ENCODE measurements around the gene TDO2. TPM values are rescaled to one million over a fixed set of nuclear protein-coding genes. Genes with fewer than 3 reads are reported as not detected.

TDO2 gene
- total RNA-seq, 4 donors from 2014 or later, result 3.7 TPM; not detected in 3

- H3K4me3 ChIP-seq, result no peak overlapping the region
- TF ChIP-seq, protein P1, sequence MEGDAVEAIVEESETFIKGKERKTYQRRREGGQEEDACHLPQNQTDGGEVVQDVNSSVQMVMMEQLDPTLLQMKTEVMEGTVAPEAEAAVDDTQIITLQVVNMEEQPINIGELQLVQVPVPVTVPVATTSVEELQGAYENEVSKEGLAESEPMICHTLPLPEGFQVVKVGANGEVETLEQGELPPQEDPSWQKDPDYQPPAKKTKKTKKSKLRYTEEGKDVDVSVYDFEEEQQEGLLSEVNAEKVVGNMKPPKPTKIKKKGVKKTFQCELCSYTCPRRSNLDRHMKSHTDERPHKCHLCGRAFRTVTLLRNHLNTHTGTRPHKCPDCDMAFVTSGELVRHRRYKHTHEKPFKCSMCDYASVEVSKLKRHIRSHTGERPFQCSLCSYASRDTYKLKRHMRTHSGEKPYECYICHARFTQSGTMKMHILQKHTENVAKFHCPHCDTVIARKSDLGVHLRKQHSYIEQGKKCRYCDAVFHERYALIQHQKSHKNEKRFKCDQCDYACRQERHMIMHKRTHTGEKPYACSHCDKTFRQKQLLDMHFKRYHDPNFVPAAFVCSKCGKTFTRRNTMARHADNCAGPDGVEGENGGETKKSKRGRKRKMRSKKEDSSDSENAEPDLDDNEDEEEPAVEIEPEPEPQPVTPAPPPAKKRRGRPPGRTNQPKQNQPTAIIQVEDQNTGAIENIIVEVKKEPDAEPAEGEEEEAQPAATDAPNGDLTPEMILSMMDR (IDR thresholded peaks at IDR 0.05), result no peak
- no peak for TF ChIP-seq POLR2A (IDR thresholded peaks at IDR 0.05)
- H3K36me3 ChIP-seq, result no peaks in the 10 kb centered on the region
- H3K27me3 ChIP-seq, result no peaks in the 10 kb centered on the region
- H3K27ac ChIP-seq, result no peak overlapping the region
- no peaks in the 10 kb centered on the region for H3K9me3 ChIP-seq
- no peaks in the 10 kb centered on the region for H3K4me1 ChIP-seq
- no peak for DNase-seq
- intact Hi-C loops (cut with DNase I; ENCODE audit: low total_unique reads), result no loop called here
These were observed 53.0 kb downstream of the TDO2 start for GRCh38 chr4:155956461-155956860.

DNA sequence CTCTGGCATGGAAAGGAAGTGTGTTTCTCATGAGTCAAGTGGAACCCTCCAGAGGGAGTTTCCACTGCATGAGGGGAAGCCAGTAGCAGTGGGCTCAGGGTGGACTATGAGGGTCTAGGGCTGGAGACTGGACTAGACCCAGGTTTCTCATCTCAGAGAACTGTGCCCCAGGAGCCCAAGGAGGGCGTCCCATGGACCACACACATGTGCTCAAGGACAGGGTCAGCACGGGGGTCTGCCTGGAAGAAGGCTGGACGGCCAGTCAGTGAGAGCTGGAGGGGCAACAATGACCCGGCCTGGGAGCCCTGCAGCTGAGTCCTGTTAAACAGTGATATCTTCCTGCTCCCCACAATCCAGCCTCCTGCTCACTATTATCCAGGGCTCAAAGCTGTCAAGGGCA, 55.9 kb downstream of the TDO2 start:
- H3K4me3 ChIP-seq, result no peak overlapping the region
- DNase-seq, result no peak
- TF ChIP-seq POLR2A (IDR thresholded peaks at IDR 0.05), result no peak
- TF ChIP-seq, protein P1 (IDR thresholded peaks at IDR 0.05), result no peak
- H3K36me3 ChIP-seq, result no peaks in the 10 kb centered on the region
- H3K4me1 ChIP-seq, result no peaks in the 10 kb centered on the region
- intact Hi-C loops (cut with DNase I; ENCODE audit: low total_unique reads), result no loop called here
- H3K27ac ChIP-seq, result no peak overlapping the region
- no peaks in the 10 kb centered on the region for H3K27me3 ChIP-seq
- no peaks in the 10 kb centered on the region for H3K9me3 ChIP-seq

DNA sequence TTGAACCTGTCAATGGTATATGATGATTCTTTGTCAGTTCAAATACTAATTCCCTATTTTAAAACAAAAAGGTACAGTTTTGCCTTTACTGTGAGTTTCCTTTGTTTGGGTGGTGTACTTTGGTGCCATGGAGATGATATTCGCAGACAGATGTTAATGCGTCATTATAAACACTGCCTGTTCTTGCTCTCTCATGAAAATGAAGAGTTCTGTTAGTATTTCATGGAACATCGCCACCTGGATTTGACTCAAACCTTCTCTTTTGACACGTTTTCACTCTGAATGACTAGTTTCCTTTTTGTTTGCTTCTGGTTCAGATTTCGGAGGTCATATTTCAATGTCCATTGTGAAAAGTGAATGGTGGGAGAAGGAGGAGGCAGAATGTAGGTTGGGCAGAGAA, 57.0 kb downstream of the TDO2 start:
- no peaks in the 10 kb centered on the region for H3K9me3 ChIP-seq
- DNase-seq, result no peak
- no peak for TF ChIP-seq POLR2A (IDR thresholded peaks at IDR 0.05)
- TF ChIP-seq, protein P1 (IDR thresholded peaks at IDR 0.05), result no peak
- H3K27ac ChIP-seq, result peak overlapping the region in 1 of 2 donors; percentile 37
- H3K4me1 ChIP-seq, result no peaks in the 10 kb centered on the region
- no peaks in the 10 kb centered on the region for H3K27me3 ChIP-seq
- H3K4me3 ChIP-seq, result no peak overlapping the region
- no peaks in the 10 kb centered on the region for H3K36me3 ChIP-seq
- intact Hi-C loops (cut with DNase I; ENCODE audit: low total_unique reads), result no loop called here

- no peaks in the 10 kb centered on the region for H3K36me3 ChIP-seq
- H3K9me3 ChIP-seq, result no peaks in the 10 kb centered on the region
- no peak overlapping the region for H3K4me3 ChIP-seq
- H3K27ac ChIP-seq, result peak overlapping the region in 1 of 2 donors; percentile 37
- DNase-seq, result no peak
- TF ChIP-seq POLR2A (IDR thresholded peaks at IDR 0.05), result no peak
- TF ChIP-seq, protein P1 (IDR thresholded peaks at IDR 0.05), result no peak
- intact Hi-C loops (cut with DNase I; ENCODE audit: low total_unique reads), result no loop called here
- H3K27me3 ChIP-seq, result no peaks in the 10 kb centered on the region
- no peaks in the 10 kb centered on the region for H3K4me1 ChIP-seq
These were observed 58.1 kb downstream of the TDO2 start for GRCh38 chr4:155961575-155961974.

DNA sequence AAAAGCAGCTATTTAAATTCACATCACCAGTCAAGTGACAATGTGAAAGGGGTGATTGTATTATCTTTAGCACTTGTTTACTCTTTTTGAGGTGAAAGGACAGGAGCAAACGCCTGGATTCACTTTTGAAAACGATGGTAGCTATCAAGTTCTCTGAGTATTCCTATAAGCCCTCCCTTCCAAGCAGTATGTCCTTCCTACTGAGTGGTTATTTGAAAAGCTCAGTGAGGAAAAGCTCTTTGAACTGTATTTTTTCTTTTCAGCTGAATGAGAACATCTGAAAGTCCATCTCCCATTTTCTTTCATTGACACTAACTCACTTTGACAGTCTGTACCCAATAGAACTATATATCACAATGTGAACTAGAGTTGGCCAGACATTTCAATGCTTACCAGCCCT, 59.3 kb downstream of the TDO2 start:
- Histone ChIP-seq H3K27ac (peak overlapping the region in 1 of 2 donors; percentile 0), H3K9me3 (no peaks in the 10 kb centered on the region), H3K4me1 (no peaks in the 10 kb centered on the region), H3K27me3 (no peaks in the 10 kb centered on the region), H3K36me3 (no peaks in the 10 kb centered on the region), H3K4me3 (no peak overlapping the region)
- DNase-seq, result no peak
- no peak for TF ChIP-seq POLR2A (IDR thresholded peaks at IDR 0.05)
- TF ChIP-seq, protein P1 (IDR thresholded peaks at IDR 0.05), result no peak
- intact Hi-C loops (cut with DNase I; ENCODE audit: low total_unique reads), result no loop called here
